Measurements from ENCODE around the gene NMNAT2.

Gene NMNAT2

DNA sequence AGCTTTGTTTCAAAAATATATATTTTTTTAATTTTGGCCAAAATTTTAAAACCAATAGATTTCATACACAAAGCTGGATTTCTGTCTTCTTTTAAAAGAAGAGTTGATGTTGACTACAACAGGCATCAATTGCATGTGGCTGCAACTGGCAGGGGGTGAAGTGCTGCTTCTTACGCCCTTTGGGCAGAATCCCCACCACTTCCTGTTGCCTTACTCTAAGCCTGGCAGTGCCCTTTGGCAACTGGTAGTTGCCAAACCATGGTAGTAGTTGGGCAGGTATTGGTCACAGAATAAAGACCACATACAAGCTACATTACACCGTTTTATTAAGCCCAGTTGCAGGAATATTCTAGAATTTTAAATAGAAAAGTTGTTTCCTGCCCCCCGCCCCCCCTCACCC is 215.1 kb downstream of the NMNAT2 start:
- no peak for DNase-seq

DNA sequence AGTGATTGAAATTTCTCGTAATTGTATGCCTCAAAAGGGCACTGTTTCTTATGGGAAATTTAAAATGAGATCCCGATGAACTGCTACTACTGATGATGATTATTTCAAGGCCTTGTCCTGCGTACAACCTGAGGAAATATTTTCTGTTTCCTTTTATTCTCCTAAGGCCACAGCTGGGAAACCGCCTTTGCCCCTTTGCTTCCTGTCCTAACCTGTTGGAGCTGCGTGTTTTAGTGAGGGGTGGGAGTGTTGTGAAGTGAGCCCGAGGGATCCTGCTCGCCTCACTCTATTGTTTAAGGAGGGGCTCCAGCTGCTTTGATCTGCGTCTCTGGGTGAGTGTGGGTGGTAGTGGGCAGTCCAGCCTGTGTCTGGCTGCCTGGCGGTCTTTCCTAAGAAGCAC is 217.7 kb downstream of the NMNAT2 start:
- DNase-seq: no peak

DNA sequence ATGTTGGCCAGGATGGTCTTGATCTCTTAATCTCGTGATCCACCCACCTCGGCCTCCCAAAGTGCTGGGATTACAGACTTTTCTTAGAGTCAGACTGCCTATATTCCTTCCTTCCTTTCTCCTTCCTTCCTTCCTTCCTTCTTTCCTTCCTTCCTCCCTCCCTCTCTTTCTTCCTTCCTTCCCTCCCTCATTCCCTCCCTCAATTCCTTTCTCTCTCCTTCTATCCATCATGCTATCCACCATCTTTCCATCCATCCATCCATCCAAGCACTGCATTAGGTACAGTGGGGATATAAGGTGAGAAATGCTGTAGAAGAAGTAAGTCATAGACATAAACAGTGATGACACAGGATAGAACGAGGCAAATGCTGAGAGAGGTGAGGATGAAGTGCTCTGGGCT is 218.9 kb downstream of the NMNAT2 start:
- DNase-seq: no peak

DNA sequence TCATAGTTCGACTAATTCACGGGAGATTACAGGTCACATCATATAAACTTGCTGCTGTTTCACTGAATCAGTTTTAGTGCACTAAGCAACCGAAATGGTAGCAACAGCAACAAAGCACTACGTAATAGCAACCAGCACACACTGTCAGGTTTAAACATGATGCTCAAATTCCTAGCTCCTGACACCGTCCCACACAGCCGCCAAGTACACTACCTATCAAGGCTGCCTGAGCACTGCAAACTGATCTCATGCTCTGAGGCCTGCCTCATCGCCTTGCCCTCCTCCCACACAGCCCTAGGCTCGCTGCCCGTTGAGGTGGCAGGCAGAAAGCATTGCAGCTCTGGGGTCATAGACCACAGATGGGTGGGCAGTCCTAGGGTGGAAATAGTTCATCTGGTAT is 219.7 kb downstream of the NMNAT2 start:
- DNase-seq: no peak

Data from bone marrow (tissue), 2 donors.